GM18526 (cell line): ENCODE data around the gene ZNF506.
A peak's percentile ranks its signal among the peaks of the same experiment; 100 is the strongest.

Experiments
- POLR2A ChIP-seq: IDR thresholded peaks from 3 replicates; pipeline ENCODE4 v1.6.1; 2011; ENCODE audit not compliant: insufficient read length; ENCODE audit errors: extremely low read depth

ZNF506 gene

DNA sequence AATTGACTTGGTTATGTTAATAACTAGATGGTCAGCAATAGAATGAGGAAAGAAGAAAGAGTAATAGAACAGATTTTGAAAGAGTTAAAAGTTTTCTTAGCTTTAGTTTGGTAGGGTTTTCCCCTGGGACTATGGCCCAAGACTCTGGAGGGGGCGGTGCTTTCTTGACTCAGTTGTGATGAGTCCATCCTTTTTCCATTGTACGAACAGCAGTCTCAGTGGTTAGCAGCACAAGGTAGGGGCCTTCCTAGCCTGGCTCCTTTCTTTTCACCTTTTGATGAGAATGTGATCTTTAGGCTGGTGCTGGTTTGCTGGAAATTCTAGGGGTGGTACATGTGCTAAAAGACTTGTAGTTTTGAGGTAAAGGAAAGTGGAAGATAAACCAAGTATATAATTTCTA is 38.8 kb downstream of the ZNF506 start:
- TF ChIP-seq POLR2A = no peak

DNA sequence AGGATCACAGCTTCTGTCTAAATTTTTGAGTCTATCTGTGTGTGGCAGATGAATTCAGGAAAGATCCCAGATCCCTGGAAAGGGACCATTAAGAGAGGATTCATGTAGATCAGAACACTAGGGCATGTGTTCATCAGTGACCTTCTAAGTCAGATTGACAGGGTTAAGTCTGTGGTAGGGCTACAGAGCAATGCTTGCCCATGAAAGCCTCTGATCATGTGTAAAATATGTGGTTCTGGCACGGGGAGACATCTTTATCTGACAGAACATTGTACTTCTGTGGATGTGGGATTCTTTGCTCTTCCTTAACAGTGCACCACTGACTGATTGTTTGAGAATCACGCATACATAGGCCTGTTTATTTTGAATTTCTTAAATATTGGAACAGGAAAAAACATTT is 42.9 kb downstream of the ZNF506 start:
- no peak for TF ChIP-seq POLR2A

DNA sequence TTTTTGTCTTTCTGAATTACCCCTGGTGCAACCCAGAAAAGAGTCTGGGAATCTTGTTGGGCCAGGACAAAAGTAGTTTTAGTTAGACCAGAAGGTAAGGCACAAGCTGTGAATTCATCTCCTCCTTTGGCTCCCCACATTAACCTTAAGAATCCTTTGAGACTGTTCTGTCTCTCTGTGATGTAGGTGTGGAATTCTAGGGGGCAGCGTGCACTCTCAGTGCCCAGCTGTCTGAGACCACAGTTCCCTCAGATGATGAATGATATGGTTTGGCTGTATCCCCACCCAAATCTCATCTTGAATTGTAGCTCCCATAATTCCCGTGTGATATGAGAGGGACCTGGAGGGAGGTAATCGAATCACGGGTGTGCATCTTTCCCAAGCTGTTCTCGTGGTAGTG is 43.9 kb downstream of the ZNF506 start:
- no peak for TF ChIP-seq POLR2A

DNA sequence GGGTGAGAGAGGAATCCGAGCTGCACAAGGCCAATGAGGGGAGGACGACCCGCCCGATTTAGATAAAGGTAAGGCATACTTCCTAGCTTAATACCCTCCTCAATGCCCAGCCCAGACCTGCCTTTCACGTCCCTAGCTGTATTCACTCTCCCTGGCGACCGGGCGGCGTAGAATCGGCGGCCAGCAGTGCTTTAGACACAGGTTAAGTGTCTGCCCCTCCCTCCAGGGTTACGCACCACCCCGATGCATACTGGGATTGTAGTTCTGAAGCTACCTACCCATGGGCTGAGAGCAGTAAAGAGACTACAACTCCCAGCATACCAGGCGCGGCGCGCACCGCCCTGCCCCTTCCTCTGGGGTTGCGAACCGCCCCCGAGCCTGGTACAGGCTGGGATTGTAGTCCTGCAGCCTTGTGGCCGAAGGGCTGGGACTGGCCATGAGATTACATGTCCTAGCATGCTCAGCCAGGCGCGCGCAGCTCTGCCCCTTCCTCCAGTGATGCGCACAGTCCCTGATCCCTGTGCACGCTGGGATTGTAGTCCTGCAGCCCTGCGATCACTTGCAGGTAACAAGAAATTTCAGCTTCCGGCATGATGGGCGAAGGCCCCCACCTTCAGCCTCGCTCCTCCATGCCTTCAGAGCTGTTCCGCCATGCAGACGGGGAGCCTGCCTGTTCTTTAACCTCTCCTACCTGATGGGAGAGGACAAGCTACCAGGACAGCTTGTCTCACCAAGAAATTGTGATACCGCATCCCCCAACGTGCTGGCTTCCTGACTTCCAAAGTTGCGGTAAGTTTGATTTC is 45.1 kb downstream of the ZNF506 start:
- peak; percentile 69 for TF ChIP-seq POLR2A

DNA sequence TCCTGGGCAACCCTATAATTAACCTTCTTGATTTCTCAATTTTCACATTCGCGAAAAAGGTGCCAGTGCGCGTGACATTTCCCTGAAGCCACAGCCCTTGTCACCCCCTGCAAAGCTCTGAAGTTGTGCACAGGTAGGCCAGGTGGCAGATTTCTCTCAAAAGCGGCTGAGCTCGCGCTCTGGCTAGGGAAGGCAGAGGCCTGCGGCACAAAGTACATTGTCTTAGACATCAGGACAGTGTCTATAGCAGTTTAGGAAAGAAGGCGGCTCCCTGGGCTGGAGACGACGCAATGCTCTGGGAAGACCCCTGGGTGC is 45.7 kb downstream of the ZNF506 start:
- no peak for TF ChIP-seq POLR2A

DNA sequence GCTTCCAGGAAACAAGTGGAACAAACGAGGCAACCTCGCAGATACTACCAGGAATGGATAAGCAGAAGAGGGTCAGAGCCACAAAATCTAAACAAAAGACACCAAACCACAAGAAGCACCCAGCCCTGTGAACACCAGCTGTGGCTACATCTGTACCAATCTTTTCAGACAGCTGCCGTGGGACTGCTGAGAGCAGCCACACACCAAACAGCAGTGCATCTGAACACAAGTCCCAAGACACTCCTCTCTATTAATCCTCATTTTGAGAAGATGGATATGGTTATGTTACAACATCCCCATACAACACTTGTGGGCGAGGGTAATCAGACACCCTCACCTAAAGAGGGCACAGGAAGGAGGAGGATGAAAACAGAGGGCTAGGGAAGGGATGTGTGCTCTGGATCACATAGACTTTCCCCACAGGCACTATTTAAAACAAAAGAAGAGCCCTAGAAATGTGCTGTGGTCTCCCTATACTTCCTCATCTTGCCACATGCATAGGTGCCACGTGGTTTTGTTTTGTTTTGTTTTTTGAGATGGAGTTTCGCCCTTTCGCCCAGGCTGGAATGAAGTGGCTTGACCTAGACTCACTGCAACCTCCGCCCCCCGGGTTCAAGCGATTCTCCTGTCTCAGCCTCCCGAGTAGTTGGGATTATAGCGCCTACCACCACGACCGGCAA is 47.1 kb downstream of the ZNF506 start:
- no peak for TF ChIP-seq POLR2A

DNA sequence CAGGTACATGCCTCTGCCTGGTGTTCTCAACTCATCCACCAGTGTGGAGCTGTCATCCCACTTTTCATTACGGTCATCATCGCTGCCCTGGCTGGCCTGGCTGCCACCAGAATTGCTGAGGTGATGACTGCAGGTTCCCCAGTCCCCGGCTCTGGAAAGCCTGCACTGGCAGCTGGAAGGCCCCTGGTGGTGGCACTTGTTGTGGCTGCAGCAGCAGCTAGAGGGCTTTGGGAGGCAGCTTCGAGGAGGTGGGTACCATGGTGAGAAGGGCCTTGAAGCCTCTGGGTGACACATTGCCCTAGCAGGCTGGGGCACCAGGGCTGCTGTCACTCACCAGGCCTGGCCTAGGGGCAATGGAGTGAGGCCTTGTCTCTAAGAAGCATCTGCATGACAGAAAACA is 63.4 kb downstream of the ZNF506 start:
- no peak for TF ChIP-seq POLR2A

DNA sequence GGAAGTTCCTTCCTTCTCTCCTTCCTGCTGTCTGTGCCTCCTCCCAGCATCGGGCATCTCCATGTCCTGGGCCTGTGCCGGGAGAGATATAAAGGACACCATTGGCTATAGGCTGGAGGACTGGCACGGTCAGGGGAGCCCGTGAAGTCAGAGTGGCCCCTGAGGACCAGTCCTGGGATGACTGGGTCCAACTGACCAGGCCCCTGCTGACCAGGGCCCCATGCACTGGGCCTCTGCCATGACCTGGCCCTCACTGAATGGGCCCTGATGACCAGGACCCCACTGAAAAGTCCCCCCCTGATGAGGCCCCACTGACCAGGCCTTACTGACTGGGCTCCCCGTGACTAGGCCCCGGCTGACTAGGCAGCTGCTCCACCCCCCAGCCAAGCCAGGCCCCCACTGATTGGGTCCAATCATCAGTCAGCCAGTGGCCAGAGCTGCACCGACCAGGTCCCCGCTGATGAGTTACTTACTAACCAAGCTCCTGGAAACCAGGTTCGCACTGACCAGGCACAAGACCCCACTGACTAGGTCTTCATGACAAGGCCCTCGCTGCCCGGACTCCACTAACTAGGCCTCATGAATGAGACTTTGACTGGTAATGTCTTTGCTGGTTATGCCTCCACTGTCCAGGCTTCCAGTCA is 68.7 kb downstream of the ZNF506 start:
- TF ChIP-seq POLR2A = no peak

DNA sequence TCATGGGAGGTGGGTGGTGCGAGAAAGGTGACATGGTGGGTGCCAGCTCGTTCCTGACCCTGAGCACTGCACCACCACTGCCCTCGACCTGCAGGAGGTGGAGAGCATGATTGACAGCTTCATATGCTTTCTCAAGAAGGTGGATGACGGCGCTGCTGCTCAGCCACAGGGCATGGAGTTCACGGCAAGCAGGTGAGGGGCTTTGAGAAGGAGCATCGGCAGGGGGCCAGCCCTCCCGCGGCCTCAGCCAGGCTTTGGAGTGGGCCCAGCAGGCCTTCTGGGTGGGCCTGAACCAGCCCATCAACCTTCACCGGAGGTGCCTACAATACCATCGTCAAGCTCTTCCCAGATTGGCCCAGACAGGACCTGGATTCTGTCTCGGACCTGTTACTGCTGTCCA is 69.7 kb downstream of the ZNF506 start:
- no peak for TF ChIP-seq POLR2A

DNA sequence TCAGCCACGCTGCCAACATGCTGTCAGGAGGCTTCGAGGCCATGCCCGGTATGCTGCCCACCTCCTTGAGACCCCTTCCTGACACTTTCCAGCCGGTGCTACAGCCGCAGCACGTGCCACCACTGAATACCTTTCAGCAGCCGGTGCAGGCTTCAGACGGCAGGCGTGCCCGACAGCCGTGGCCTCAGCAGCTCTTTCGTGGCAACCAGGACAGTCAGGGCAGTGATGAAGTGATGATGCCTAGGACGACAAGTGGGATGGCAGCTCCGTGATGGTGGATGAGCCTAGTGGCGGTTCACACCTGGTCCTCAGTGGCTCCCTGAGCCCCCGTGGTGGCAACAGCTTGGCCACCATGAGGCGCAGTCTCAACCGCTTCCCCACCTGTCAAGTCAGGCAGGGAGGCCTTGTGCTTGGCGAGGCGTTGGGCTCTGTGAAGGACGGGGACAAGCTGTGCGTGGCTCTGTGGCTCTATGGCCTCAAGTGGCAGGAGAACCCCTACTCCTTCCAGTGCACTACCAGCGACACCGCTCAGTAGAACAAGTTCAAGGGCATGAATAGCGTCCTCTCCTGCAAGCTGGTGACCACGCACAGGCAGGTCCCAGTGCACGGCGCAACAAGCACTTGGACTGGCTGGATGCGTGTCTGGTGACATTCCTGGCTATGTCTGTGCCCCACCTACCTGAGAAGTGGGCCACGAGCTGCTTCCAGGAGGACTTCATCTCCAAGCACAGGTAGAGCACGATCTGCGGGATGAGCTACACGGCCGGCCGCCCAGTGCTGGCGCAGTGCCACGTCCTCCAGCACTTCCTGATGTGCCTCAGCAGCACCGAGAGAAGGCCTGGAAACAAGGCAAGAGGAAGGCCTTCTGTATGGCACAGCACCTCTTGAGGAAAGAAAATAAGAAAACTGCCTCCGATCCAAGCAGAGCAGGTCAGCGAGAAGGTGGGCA is 70.4 kb downstream of the ZNF506 start:
- no peak for TF ChIP-seq POLR2A

DNA sequence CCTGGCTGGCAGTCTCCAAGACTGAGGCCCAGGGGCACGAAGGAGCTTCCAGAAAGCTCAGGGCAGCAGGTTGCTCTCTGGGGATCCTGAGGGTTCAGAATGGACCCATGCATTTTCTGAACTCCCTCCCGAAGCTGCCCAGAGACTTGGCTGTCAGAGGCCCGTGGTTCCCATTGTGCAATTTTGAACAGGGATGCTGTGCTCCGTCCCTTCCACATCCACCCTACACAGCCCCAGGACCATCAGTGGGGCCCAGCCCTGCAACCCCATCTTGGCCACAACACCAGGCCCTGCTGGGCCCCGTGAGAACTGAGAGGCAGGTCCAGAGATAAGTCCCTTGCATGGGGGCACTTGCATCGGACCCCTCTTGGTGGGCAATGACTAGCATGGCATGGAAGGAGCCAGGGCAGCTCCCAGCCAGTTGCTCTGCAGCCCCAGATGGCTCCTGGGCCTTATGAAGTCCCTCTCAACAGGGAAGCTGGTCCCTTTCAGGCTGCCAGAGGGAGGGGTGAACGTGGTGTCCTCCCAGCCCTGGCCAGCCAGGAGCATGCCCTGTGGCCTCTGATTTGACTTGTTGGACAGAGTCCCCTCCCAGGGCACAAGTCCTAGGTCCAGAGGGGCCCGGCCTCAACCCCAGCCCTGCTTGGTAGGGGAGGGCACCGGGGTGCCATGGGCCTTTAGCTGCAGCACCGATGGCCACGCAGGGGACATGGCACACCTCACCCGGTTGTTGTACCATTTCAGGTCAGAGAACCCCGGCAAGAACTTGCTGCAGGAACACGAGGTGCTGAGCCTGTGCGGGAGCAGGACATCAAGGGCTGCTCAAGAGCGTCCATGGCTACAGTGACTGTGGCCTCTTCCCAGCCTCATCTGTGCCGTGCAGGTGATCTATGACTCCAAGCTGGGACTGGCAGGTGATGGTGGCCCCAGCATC is 71.4 kb downstream of the ZNF506 start:
- no peak for TF ChIP-seq POLR2A

DNA sequence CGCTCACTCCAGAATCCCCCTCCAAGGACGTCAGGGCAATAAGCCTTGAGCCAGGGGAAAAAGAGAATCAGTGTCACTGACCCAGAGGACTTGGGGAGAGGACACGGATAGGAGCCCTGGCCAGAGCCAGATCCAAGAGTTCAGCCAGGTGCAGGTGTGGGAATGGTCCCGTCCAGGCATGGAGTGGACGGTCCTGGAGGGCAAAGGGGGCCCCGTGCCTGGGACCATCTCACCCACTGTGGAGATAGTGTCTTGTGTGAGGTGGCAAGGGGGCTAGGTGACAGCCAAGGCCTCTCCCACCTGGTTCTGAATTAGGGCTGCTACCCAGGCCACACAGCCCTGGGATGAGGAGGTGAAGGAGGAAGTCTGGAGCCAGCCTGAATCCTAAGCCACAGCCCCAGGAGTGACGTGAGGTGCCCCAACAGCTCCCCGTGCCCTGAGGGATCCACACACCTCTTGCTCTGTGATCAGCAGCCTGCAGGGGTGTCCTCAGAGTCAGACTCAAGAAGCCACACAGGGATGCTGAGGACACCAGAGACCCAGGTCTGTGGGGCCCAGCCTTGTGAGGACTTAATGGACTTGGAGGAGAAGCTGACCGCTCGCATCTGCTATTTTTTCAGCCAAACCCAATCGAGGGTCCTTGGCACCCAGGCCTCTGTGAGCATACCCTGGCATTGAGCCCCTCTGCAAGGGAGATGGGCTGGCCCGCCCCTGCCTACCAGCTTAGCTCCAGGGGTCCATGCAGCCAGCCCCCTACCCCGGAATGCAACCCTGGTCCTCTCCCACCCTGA is 72.2 kb downstream of the ZNF506 start:
- TF ChIP-seq POLR2A = no peak

DNA sequence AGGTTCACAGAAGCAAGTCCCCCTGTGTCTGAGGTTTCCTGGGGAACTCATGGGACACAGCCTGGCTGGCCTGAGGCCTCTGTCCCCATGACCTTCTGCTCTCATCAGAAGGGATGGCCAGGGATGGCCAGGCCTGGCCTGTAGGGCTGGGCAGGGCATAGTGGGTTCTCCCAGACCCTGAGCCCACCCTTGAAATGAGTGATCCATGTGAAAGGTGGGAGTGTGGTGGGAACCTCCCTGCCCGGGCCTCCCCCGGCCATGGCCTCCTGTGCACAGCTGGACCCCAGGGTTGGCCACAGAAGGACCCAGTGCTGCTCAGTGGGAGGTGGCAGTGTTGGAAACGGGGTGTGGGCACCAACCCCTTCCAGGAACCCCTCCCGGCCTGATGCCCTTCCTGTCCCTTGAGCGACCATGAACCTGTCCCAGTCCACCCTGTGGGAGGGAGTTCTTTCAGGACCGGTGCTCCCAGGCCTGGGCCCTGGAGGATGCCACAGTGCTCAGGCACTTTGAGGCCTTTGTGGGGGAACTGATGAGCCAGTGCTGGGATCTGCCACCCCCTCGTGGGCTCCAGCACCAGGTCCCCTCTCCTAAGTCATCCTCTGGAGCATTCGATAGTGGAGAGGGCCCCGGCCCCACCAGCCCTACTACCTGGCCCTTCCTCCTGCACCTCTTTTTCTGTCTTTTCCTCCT is 73.2 kb downstream of the ZNF506 start:
- TF ChIP-seq POLR2A = no peak
